HG03460 (cell line): ENCODE results near the gene ZNF383.
"Not testable (repeated sequence)": the region's sequence is repeated elsewhere in the genome, so short reads cannot be mapped to it uniquely, and the experiment has no call there.

Experiments
- ATAC-seq: cut with Tn5 transposase; IDR thresholded peaks from one replicate; pipeline ENCODE4 v1.9.1; 2021; ENCODE audit not compliant: unreplicated experiment

ZNF383 gene

GRCh38 chr19:37292998-37293939 is 75.3 kb downstream of the ZNF383 start:
- ATAC-seq = not testable (repeated sequence)

- ATAC-seq = not testable (repeated sequence)
Measured at GRCh38 chr19:37294246-37294645, 76.2 kb downstream of the ZNF383 start.
